Activated CD8-positive, alpha-beta memory T cell treated with anti-CD3 and anti-CD28 coated beads, Interleukin-2, amount 50 U/mL, for 4 hours (primary cell): Measurements from ENCODE around the gene AKAP13.
"Not testable (repeated sequence)": the region's sequence is repeated elsewhere in the genome, so short reads cannot be mapped to it uniquely, and the experiment has no call there.

Experiments used
- DNase-seq: peaks from one replicate; pipeline ENCODE4 v3.0.0-alpha.2; 2020

Gene AKAP13

GRCh38 chr15:85454403-85454802 is 74.0 kb downstream of the AKAP13 start:
- DNase-seq = no peak

- no peak for DNase-seq
These were observed 75.5 kb downstream of the AKAP13 start for GRCh38 chr15:85455891-85456290.

- DNase-seq = no peak
These were observed 76.4 kb downstream of the AKAP13 start for GRCh38 chr15:85456798-85457197.

- no peak for DNase-seq
These were observed 77.1 kb downstream of the AKAP13 start for GRCh38 chr15:85457392-85457968.

- DNase-seq = no peak
These were observed 78.4 kb downstream of the AKAP13 start for GRCh38 chr15:85458764-85459163.

GRCh38 chr15:85462029-85462428 is 81.6 kb downstream of the AKAP13 start:
- no peak for DNase-seq

GRCh38 chr15:85463276-85463892 is 83.0 kb downstream of the AKAP13 start:
- no peak for DNase-seq

GRCh38 chr15:85463976-85464375 is 83.6 kb downstream of the AKAP13 start:
- DNase-seq = no peak

GRCh38 chr15:85464471-85464870 is 84.1 kb downstream of the AKAP13 start:
- no peak for DNase-seq

- DNase-seq = no peak
These were observed 90.3 kb downstream of the AKAP13 start for GRCh38 chr15:85470563-85471271.

GRCh38 chr15:85472349-85472748 is 91.9 kb downstream of the AKAP13 start:
- no peak for DNase-seq

GRCh38 chr15:85473455-85473854 is 93.1 kb downstream of the AKAP13 start:
- DNase-seq = no peak

GRCh38 chr15:85474700-85475316 is 94.4 kb downstream of the AKAP13 start:
- no peak for DNase-seq

- DNase-seq = no peak
These were observed 94.9 kb downstream of the AKAP13 start for GRCh38 chr15:85475317-85475701.

GRCh38 chr15:85475711-85476110 is 95.3 kb downstream of the AKAP13 start:
- no peak for DNase-seq

GRCh38 chr15:85477061-85477460 is 96.7 kb downstream of the AKAP13 start:
- DNase-seq = no peak

GRCh38 chr15:85477730-85478129 is 97.3 kb downstream of the AKAP13 start:
- no peak for DNase-seq

- no peak for DNase-seq
These were observed 98.8 kb downstream of the AKAP13 start for GRCh38 chr15:85479071-85479647.

- DNase-seq = no peak
These were observed 100.5 kb downstream of the AKAP13 start for GRCh38 chr15:85480923-85481322.

- DNase-seq = not testable (repeated sequence)
These were observed 101.1 kb downstream of the AKAP13 start for GRCh38 chr15:85481543-85481942.

- DNase-seq = no peak
These were observed 102.5 kb downstream of the AKAP13 start for GRCh38 chr15:85482894-85483293.

GRCh38 chr15:85483955-85484354 is 103.6 kb downstream of the AKAP13 start:
- not testable (repeated sequence) for DNase-seq

GRCh38 chr15:85484923-85485322 is 104.5 kb downstream of the AKAP13 start:
- not testable (repeated sequence) for DNase-seq
